UCSD-AML1 (cell line): ENCODE data around the gene RRP1.

ENCODE experiments used
- DNase-seq: peaks from one replicate; lab custom pipeline; 2025; ENCODE audit not compliant: unreplicated experiment; lab: John Stamatoyannopoulos, UW

The RRP1 gene

GRCh38 chr21:43775795-43776430, 13.5 kb upstream of the RRP1 start, which contains the start of gene CSTB:
TSS of gene CSTB (minus strand) at chr21:43776308. CDS start at chr21:43776269, 39 bp downstream.
- DNase-seq = peak; percentile 86

- DNase-seq = no peak
These were observed 11.4 kb upstream of the RRP1 start for GRCh38 chr21:43777953-43778352.

GRCh38 chr21:43778469-43779335, 10.7 kb upstream of the RRP1 start:
- peak; percentile 24 for DNase-seq

DNA sequence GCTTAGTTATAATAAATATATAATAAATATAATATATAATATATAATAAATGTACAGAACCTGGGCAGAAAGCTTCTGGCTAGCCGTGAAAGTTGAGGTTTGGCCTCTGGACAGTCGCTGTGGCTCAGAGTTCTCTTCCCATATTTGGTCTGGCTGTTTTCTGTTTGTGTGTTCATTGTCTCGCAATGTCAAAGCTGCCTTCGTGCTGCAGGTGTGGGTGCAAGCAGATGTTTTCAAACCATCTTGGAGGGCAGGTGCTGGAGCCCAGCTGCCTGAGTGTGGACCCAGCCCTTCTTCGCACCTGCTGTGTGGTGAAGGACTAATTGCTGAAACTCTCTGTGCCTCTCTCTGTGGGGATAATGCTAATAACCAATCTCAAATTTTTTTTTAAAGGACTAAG, 9.7 kb upstream of the RRP1 start:
- no peak for DNase-seq

DNA sequence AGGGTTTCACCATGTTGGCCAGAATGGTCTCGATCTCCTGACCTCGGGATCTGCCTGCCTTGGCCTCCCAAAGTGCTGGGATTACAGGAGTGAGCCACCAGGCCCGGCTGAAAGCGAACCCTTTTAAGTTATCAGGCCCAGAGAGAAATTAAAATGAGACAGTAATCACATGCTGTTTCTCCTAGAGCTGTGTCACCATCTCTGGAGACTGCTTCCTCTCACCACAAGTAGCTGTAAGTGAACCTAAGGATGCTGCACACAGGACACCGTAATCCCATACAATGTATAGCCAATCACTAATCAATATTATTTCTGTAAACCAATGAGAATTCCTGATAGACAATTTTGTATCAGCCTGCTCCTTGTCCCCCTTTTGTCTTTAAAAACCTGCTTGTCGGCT, 7.5 kb upstream of the RRP1 start:
- DNase-seq = no peak

GRCh38 chr21:43782431-43783097, 6.8 kb upstream of the RRP1 start:
- DNase-seq = no peak

- no peak for DNase-seq
These were observed 6.2 kb upstream of the RRP1 start for GRCh38 chr21:43783098-43783700.

- DNase-seq = no peak
These were observed 4.2 kb upstream of the RRP1 start for GRCh38 chr21:43785134-43785533.

- no peak for DNase-seq
These were observed 3.0 kb upstream of the RRP1 start for GRCh38 chr21:43786300-43786806.

GRCh38 chr21:43786807-43787440, 2.5 kb upstream of the RRP1 start:
- no peak for DNase-seq

DNA sequence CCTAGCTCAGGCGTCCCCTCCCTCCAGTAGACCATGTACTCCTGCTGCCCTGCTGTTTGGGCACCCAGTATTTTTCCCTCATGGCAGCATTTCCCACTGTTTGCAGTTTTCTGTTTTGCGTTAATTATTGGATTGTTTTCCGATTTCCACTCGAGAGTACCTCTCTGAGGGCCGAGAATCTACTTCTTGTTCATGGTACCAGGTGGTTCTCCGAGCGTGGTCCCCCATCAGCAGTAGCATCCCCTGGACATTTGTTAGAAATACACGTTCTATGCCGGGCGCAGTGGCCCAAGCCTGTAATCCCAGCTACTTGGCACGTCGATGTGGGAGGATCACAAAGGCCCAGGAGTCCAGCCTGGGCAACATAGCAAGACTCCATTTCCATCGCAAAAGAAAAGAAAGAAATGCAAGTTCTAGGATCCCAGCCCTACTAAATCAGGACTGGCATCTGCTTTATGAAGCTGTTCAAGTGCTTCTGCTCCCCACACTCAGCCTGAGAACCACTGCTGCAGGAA, 690 bp downstream of the RRP1 start:
- no peak for DNase-seq

- no peak for DNase-seq
These were observed 3.0 kb downstream of the RRP1 start for GRCh38 chr21:43792406-43792805.

- no peak for DNase-seq
These were observed 3.9 kb downstream of the RRP1 start for GRCh38 chr21:43793243-43793642.

GRCh38 chr21:43794311-43794710, 4.9 kb downstream of the RRP1 start:
- DNase-seq = no peak

DNA sequence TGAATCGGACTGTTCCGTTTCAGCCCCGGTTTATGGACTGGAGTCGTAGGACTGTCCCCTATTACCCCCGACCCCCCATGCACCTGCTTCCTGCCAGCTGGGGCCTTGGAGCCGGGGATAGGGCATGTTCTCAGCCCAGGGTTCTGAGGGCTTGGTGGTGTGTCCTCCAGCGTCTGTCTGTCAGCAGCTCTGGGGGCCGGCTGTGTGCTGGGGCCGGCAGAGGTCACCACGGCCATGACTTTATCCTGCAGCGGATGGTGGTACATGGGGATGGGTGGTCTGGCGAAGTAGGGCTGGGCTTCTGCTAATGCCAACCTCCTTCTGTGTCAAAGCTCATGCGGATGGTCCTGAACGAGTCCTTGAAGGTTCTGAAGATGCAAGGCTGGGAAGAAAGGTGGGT, 5.5 kb downstream of the RRP1 start:
- no peak for DNase-seq

DNA sequence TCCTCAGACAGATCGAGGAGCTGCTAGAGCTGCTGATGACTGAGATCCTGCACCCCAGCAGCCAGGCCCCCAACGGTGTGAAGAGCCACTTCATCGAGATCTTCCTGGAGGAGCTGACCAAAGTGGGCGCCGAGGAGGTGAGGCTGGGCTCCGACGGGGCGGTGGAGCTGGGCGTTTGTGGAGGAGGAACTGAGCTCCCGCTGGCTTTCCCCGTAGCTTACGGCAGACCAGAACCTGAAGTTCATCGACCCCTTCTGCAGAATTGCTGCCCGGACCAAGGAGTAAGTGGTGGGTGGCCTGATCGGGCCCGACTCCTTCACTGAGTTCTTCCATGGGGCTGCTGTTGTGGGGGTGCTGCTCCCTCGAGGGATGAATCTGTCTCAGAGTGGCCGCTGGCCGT, 8.0 kb downstream of the RRP1 start:
- DNase-seq = no peak

GRCh38 chr21:43797925-43798715, 8.7 kb downstream of the RRP1 start:
- DNase-seq = no peak

DNA sequence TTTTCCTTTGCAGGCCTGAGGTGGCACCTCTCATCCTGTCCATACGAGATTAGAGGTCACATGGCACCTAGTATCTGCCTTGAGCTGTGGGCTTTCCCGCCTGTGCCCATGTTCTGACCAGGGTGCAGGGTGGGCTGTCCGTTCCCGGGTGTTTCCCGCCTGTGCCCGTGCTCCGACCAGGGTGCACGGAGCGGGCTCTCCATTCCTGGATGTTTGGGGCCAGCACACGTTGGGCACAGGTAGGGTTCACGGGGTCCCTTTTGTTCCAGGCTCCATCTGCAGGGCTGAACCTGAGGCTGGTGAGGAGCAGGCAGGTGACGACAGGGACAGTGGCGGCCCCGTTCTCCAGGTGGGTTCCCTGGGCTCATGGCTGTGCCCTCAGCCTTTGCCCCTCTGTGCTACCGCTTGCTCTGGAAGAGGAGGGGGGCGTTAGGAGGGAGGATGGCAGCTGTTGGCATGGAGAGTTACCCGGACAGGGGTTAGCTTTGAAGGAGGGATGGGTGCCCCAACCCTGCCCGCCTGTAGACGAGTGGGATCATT, 10.0 kb downstream of the RRP1 start:
- no peak for DNase-seq

GRCh38 chr21:43800124-43800523, 10.7 kb downstream of the RRP1 start:
- DNase-seq = no peak

DNA sequence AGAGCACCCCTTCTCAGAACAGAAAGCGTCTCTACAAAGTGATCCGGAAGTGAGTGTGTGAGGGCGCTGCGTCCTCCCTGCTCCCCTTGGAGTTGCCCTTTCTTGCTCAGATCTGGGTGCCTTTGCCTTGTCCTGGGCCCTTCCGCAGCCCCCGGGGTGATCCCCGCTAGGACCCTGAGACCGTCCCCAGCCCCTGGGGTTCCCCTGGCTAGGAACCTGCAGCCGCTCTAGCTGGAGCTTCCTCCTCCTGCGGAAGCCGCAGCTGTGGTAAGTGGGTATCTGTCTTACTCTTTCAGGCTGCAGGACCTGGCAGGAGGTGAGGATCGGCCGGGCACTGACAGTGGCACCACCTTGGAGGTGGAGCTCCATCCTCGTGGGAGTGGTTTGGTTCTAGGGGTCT, 11.2 kb downstream of the RRP1 start:
- DNase-seq = no peak
